SK-N-MC (cell line): ENCODE data around the gene HBD.

Experiments used
- EZH2 ChIP-seq: fragments of 200-600 bp; sonication (generic); IDR thresholded peaks from one replicate; pipeline ENCODE4 v1.6.1; 2017; ENCODE audit warnings: antibody characterized with exemption
- FOXP2 ChIP-seq: optimal IDR thresholded peaks from 2 replicates; pipeline ENCODE3; 2011; ENCODE audit warnings: mild to moderate bottlenecking, moderate library complexity; ENCODE audit not compliant: insufficient read depth; ENCODE audit errors: extremely low read length, control extremely low read depth
- POLR2AphosphoS5 ChIP-seq: IDR thresholded peaks from 2 replicates; pipeline ENCODE4 v1.6.1; 2012; ENCODE audit warnings: mild to moderate bottlenecking, low read depth, low read length, borderline replicate concordance

- TF ChIP-seq POLR2AphosphoS5 (no peak), FOXP2 (no peak), EZH2 (no peak)
These were observed 7.5 kb downstream of the HBD start, which contains the start of gene HBB for GRCh38 chr11:5226732-5227310.
